GM18951 (cell line): ENCODE data around the gene CYP11A1.

Experiments
- POLR2A ChIP-seq: IDR thresholded peaks from 4 replicates; pipeline ENCODE4 v1.6.1; 2011; ENCODE audit warnings: mild to moderate bottlenecking; ENCODE audit not compliant: insufficient read length, insufficient read depth; ENCODE audit errors: extremely low read depth
- in situ Hi-C: fragments of 300-500 bp; cut with MboI; formaldehyde crosslinking; loops from one replicate; pipeline ENCODE4 v1.12.0; 2022; ENCODE audit warnings: low sequenced_read_pairs, mixed read lengths, inconsistent platforms; ENCODE audit not compliant: unreplicated experiment

CYP11A1 gene

DNA sequence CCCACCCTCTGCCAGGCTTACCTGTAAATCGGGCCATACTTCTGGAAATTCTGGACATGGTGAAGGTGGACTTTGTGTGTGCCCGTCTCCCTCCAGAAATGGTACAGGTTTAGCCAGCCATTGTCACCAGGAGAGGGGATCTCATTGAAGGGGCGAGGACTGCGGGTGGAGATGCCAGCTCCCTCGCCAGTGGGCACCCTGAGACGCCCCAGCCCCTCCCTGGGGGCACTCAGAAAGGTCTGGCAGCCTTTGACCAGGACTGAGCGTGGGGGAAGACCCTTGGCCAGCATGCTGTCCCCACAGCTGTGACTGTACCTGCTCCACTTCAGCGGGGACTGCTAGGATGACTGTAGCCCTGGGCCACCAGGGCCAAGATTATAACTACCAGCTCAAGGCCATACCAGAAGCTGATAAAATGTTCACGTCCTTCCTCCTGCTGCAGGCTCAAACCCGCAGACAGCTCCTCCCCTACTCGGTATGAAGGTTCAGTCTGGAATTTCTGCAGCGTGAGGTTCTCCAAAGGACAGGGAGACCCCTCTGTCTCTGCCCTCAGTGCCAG lies at the start of gene CYP11A1:
Gene CYP11A1 (minus strand): TSS at position 351 of the 559 bp plus-strand sequence. CDS start 61 bp downstream, at position 290.
- in situ Hi-C loops, result no loop called here

DNA sequence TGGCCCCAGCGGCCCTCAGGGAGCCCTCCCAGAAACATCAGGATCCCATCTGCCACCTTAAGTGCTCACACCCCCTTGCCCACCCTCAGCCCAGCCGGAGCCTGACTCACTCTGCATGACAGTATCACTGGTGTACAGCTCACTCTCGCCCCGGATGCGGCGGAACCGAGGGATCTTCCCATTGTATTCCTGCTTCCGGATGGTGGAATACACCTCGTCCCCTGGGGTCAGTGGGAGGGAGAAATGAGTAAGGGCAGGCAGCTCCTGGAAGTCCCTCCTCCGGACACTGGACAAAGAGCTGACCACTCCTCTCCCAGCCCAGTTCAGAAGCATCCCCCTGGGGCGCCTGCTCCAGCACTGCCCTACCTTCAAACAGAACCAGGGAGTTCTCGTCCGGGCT lies 49.8 kb upstream of the CYP11A1 start:
- no peak for TF ChIP-seq POLR2A
- in situ Hi-C loops, result no loop called here

More for the DNA sequence above, at the start of gene CYP11A1:
- TF ChIP-seq POLR2A, result no peak

DNA sequence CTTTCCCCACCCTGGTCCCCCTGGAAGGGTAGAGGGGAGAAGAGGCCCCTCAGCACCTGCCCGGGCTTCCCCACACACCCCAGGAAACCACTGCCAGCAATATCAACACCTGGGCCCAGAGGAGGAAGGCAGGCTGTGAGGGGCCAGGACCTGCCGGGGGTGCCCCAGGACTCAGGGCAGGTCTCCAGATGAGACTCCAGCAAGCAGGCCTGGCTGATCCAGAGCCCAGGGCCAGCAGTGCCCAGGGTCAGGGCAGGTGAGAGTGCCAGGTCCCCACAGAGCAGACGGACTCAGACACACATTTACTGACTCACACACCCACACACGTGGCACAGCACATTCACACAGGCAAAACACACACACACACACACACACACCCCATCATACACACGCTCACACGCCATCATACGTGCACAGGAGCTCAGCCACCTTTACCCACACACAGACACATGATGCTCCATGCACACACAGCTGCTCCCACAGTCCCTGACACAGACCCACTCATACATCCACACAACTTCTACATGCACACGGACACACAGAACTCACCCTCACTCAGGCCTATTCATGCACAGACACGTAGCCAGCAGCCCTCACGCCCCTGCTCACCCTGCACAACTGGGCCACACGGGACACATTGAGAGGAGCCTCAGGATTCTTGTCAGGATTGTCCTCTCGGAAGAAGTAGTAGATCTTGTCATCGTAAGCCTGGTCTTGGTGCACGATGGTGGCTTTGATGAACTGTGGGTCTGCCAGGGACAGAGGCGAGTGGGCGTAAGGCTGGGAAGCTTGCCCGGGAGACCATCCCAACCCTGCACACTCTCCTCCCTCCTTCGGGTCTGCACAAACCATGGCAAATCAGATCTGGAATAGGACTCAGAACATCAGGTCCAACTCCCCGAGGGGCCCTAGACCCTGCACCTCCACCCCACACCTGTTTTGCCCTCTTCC lies 48.8 kb upstream of the CYP11A1 start:
- TF ChIP-seq POLR2A, result no peak
- in situ Hi-C loops, result no loop called here

DNA sequence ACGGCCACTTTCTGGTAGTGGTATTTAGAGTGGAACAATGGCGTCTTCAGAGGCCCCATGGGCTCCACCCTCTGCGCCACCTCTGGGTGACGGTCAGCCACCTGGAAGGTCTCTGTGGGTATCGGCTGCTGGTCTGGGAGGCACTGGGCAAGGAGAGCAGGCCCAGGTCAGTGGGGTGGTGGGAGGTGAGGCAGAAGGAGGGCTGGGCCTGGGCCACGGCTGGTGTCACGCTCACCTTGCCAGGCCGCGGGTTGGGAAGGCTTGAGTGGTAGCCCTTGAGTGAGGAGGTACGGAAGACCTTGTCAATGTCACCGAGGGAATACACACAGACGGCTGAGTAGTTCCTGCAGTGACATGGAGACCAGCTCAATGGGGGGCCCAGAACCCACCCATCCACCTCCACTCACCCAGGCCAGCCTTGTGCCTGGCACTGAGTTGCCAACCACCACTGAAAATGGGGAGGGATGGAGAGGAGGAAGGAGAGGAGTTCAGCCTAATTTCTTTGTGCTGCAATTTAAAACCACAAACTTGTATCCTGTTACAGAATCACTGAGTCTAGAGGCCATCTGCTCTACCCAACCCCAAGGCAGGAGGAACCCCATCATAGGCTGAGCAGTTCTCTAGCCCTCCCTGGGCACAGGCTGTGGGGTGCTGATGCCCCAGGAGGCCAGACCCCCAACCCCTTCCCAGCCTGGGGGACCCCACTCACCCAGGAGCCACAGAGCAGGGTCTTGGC lies 47.3 kb upstream of the CYP11A1 start:
- in situ Hi-C loops, result no loop called here
- no peak for TF ChIP-seq POLR2A

DNA sequence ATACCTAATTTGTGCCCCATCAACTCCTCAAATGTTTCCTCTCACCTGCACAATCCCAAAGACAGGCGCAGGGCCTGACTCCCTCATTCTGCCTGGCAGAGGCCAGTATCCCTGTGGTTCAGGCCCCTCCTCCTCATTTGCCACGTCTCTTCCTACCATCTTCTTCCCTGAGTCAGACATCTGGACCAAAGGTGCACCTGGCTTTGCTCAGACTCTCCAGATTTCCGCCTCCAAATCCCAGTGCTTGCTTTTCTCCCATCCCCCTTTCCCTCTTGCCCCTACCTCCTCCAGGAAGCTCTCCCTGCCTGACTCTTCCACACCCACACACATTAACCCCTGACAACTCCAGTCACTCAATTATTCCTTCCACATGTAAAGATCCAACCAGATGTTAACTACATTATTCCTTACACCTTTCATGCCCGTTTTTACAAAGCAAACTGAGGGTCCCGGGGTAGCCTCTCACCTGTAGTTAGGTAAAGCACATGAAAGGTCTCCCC lies 46.7 kb upstream of the CYP11A1 start:
- in situ Hi-C loops, result no loop called here
- TF ChIP-seq POLR2A, result peak; percentile 28

DNA sequence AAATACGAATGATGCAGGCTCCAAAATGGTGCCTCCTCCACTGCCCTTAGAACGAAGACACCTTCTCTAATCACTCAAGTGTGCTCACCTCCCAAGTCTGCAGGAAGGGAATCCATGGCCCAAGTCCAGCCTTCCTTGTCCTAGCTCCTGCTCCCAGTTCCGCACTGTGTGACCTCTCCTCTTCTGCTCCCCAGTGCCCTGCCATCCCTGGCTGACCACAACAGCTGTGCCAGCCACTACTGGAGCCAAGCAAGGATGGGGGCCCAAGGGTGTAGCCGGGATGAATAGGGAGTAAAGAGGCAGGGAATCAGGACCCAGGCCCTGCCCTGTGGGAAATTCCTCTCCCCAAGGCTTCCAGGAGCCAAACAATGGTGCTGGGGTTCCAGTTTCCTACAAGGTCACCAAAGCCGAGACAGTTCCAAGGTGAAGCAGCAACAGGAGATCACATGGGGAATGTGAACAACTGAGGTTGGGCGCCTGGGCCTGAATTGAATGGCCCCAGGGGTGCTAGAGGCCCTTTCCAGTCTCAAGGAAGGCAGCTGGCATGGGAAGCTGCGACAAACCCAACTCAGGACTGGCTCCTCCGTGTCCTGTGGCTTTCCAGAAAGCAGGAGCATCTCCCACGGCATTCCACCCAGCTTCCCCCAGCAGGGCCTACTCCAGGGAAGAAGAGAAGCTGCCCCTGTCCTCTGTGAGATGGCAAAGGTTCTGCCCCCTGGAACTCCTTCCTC lies 46.1 kb upstream of the CYP11A1 start:
- in situ Hi-C loops, result no loop called here
- TF ChIP-seq POLR2A, result no peak

DNA sequence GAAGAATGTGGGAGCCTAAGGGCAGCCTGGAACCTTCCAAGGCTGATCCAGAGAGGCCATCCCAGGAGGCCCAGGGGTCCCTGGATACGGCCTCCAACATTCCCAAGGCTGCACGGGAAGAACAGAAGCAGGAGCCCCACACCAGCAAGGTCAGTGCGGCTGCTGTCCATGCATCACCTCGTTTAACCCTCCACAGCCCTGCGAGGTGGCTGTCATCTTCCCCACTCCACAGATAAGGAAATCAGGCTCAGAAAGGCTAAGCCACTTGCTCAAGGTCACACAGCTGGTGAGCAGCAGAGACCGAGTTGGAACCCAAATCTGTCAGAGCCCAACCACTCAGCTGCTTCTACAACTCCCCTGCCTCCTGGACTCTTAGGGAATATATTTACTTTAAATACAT lies 44.7 kb upstream of the CYP11A1 start:
- in situ Hi-C loops, result no loop called here
- TF ChIP-seq POLR2A, result peak; percentile 28

DNA sequence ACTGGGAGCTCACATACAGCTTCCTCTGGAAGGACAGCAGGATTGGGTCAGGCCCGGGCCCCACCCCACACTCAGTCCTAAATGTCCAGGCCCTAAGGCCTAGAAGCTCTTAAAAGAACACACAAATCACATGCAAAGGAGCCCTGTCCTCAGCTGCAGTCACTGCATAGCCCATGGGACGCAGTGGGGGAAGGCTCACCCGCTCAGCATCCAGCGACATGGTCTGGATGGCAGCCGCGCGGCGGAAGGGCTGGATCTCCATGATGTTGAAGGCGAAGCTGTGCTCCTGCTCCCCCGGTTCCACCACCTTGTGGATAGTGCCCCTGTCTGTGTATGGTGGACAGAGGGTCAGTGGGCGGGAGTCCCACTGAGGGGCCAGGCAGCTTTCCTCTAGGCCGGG lies 44.2 kb upstream of the CYP11A1 start:
- in situ Hi-C loops, result no loop called here
- no peak for TF ChIP-seq POLR2A

DNA sequence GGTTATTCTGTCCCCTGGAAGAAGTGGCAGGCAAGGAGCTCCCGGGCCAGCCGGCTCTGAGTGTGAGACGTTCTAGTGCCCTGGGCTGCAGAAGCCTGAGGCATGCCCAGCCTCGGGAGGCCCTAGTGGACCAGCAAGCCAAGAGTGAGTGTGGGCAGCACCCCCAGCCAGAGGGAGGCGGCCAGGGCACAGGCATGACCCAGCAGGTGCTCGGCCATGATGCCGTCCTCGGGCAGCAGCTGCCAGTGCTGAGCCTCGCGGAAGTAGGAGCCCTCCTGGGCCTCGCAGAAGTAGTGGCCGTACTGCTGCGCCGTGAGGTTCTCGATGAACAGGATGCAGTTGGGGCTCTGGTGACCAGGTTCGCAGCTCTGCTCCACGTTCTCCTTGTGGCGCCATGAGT lies 43.1 kb upstream of the CYP11A1 start:
- in situ Hi-C loops, result no loop called here
- no peak for TF ChIP-seq POLR2A

DNA sequence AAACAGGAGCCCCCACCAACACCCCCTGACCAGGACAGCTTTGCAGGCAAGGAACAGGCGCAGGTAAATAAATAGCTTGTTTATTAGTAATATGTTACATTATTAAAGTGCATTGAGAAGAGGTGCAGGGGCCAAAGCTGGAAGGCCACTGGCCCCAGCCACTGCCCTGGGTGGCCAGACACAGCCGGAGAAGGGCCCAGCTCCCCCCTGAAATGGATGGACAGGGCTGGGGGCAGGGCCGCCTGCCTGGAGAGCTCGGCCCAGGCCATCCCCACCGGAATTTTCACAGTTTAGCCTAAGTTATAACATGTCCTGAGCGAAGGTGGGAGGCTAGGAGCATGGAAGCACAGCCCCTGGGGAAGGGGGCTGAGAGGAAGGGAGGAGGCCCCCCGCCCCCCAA lies 41.8 kb upstream of the CYP11A1 start:
- TF ChIP-seq POLR2A, result no peak
- in situ Hi-C loops, result no loop called here

DNA sequence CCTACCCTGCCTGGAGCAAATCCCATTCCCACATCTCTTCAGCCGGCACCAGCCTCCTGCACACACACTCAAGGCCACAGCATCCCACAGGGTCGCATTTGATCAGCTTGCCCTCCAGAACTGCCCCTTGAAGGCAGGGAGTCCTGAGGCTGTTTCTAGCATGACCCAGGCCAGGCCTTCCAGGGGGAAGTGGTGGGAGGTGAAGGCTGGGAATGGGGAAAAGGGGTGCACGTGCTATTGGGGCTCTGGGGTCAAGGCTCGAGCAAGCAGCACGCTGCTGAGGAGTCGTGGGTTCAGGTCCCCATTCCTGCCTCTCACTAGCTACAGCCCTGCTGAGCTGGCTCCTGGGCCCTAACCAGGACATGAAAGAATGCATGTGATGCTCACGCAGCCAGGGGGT lies 41.4 kb upstream of the CYP11A1 start:
- no peak for TF ChIP-seq POLR2A
- in situ Hi-C loops, result no loop called here

DNA sequence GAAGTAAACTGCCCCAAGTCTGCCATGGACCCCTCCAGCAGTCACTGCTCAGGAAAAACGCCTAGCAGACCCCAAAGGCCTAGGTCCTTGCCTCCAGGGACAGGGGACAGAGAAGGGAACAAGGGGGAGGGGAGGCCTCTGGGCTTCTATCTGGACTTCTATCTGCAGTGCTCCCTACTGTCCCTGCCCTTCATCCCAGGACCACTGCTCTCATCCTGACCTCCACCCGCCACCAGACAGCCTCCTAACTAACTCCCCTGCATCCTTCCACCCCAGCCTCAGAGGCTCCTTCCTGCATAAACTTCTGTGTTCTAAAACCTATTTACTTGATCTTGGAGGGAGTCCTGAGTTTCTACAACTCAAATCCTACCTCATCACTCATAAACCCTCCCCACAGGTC lies 40.9 kb upstream of the CYP11A1 start:
- in situ Hi-C loops, result no loop called here
- TF ChIP-seq POLR2A, result peak; percentile 51
